Measurements from ENCODE around the gene RBPJL.
A peak's percentile ranks its signal among the peaks of the same experiment; 100 is the strongest.

DNA sequence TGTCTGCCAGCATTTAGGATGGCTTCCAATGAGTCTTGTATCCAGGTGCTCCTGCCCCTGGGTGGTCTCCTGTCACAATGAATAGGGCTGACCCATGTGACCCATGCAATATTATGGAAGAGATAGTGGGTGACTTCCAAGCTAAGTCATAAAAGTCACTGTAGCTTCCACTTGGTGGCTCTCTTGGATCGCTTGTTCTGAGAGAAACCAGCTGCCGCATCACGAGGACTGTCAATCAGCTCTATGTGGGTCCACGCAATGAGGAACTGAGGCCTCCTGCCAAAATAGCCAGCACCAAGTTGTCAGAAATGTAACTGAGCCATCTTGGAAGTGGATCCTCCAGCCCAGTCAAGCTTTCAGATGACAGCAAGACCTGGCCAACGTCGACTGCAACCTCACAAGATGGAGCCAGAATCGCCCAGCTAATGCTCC lies 16.3 kb downstream of the RBPJL start:
- TF ChIP-seq EZH2 (IDR thresholded peaks at IDR 0.05) (no peak), EZH2phosphoT487 (IDR thresholded peaks at IDR 0.05) (no peak)
- TF ChIP-seq, protein P1, sequence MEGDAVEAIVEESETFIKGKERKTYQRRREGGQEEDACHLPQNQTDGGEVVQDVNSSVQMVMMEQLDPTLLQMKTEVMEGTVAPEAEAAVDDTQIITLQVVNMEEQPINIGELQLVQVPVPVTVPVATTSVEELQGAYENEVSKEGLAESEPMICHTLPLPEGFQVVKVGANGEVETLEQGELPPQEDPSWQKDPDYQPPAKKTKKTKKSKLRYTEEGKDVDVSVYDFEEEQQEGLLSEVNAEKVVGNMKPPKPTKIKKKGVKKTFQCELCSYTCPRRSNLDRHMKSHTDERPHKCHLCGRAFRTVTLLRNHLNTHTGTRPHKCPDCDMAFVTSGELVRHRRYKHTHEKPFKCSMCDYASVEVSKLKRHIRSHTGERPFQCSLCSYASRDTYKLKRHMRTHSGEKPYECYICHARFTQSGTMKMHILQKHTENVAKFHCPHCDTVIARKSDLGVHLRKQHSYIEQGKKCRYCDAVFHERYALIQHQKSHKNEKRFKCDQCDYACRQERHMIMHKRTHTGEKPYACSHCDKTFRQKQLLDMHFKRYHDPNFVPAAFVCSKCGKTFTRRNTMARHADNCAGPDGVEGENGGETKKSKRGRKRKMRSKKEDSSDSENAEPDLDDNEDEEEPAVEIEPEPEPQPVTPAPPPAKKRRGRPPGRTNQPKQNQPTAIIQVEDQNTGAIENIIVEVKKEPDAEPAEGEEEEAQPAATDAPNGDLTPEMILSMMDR (IDR thresholded peaks at IDR 0.05) = peak; percentile 44

Measured in neural progenitor cell (in vitro differentiated cells).